NB4 (cell line): ENCODE results near the gene CIC.
"Not testable (repeated sequence)": the region's sequence is repeated elsewhere in the genome, so short reads cannot be mapped to it uniquely, and the experiment has no call there.

Experiments
- DNase-seq: peaks from one replicate; pipeline ENCODE4 v3.0.0; 2010; ENCODE audit warnings: low read depth
- H3K4me3 ChIP-seq: one replicate; pipeline ENCODE4 v1.5.1; 2011; ENCODE audit warnings: mild to moderate bottlenecking, low read depth, low read length, moderate library complexity
- MAX ChIP-seq: IDR thresholded peaks from 2 replicates; pipeline ENCODE4 v1.6.1; 2011; ENCODE audit warnings: low read depth, low read length
- MYC ChIP-seq: IDR thresholded peaks from 2 replicates; pipeline ENCODE4 v1.6.1; 2011; ENCODE audit warnings: low read depth, low read length
- POLR2A ChIP-seq: IDR thresholded peaks from 2 replicates; pipeline ENCODE4 v1.6.1; 2011; ENCODE audit warnings: mild to moderate bottlenecking; ENCODE audit not compliant: insufficient read length; ENCODE audit errors: extremely low read depth
- TF ChIP-seq, protein P1 (sequence below): IDR thresholded peaks from one replicate; pipeline ENCODE4 v1.5.1; 2012; ENCODE audit warnings: low read depth, low read length

CIC gene

DNA sequence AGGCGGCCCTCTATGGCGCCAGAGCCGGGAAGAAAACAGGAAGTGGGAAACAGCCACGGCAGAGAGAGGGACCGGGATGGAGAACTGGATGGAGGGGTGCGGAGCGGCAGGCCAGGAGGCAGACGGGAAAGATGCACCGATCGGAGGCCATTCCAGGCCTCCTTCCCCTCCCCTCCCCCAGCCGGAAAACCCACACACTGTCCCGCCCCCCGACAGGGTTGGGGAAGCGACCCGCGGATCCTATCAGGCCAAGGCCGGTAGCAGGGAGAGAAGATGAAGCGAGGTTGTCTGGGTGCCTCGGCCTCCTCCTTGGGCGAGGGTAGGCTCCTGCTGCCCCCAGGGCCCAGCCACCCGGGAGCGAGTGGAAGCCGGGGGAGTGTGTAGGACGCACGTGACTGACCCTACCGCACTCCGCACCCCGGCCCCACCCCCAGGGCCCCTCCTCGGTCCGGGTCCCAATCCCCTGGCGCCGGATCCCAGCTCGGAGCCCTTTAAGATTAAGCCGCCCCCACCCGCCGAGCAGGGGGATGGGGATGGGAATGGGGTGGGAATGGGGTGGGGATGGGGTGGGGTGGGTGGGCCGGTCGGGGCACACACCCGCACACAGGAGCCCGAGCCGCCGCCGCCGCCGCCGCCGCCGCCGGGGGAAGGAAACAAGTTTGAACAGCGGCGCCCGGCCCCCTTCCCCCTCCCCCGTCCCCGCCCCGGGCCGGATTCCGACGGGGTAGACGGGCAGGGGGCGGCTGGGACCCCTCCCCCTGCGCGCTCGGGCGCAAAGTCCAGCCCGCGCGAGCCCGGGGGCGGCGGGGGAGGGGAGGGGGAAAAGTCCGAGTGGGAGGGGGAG is 15.6 kb upstream of the CIC start:
- TF ChIP-seq POLR2A (no peak), MAX (peak; percentile 78)
- H3K4me3 ChIP-seq, result peak overlapping the region; percentile 67
- peak; percentile 66 for DNase-seq

DNA sequence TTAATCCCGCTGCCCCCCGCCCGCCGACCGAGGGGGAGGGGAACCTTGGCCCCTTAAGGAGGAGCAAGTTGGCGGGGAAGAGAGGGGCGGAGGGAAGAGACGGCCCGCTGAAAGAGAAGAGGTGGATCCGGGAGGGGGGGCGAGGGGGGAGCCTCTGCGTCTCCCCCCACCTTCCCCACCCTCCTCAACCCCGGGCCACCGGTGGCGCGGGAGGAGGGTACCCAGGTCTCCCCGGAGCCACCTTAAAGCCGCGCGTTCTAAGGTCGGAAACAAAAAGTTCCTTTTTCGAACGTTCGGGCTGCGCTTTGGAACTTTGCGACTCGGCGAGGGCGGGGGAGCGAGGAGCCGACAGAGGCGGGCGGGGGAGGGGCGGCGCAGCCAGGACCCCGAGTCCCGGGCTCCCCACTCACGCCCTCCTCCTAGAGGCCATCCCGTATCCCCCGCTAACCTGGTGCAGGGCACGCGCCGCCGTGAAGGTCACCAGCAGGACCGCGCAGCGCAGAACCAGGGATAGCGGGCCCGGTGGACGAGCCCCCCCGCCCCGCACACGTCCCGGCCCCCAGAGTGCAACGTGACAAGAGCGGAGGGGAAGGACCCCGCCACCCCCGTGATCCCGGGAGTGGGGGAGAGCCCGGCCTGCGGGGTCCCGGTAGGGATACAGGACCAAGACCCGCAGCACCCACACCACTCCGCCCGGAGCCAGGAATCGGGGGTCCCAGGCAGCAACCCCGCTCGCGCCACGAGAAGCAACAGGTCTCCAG is 14.8 kb upstream of the CIC start:
- peak overlapping the region; percentile 67 for H3K4me3 ChIP-seq
- TF ChIP-seq MAX, result 0 out of 2 replicates have a peak, but pooled peaks have one; percentile 2
- no peak for TF ChIP-seq MYC
- DNase-seq, result peak; percentile 79

DNA sequence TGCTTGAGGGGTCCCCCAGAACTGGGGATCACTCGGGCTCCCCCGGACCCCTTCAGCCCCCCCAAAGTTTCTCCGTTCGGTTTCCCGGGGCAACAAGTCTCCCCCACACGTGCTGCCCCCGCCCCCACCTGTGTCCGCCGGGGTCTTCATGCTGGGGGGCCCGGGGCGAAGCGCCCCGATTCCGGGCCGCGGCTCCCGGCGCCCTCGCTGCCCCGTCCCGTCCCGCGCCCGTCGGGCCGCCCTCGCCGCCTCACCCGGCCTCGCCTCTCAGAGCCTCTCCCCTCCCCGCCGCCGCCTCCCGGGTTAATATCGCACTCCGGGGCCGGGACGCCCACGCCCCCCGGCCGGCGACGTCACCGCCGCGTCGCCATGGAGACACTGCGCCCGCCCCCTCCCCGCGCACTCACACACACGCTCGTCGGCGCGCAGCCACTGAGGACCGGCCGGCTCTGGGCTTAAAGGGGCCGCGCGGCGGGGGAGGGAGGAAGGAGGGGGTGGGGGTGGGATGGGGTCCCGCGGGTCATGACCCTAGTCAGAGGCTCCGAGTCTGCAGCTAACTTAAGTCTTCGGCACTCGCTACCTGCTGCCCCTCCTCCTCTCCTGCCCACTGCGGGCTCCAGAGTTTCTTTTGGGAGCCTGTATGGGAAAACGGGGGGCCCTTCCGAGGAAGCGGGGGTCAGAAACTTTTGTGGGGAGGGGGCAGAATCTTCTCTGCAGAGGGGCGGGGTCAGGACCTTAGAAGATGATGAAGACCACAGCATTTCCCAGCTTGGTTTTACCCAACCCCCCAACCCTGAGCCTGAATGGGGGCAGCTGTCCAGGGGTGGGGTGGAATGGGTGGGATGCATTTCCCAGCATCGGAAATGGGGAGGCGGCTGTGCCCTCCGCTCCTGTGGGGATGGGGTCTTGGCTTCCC is 13.9 kb upstream of the CIC start, which contains the start of gene ERF:
TSS of gene ERF (minus strand) at position 279 of the 916 bp plus-strand sequence. CDS start at position 150, 129 bp downstream.
- peak within 1 kb of the TSS; percentile 67 for H3K4me3 ChIP-seq
- TF ChIP-seq POLR2A, result peak; percentile 37
- TF ChIP-seq, protein P1, sequence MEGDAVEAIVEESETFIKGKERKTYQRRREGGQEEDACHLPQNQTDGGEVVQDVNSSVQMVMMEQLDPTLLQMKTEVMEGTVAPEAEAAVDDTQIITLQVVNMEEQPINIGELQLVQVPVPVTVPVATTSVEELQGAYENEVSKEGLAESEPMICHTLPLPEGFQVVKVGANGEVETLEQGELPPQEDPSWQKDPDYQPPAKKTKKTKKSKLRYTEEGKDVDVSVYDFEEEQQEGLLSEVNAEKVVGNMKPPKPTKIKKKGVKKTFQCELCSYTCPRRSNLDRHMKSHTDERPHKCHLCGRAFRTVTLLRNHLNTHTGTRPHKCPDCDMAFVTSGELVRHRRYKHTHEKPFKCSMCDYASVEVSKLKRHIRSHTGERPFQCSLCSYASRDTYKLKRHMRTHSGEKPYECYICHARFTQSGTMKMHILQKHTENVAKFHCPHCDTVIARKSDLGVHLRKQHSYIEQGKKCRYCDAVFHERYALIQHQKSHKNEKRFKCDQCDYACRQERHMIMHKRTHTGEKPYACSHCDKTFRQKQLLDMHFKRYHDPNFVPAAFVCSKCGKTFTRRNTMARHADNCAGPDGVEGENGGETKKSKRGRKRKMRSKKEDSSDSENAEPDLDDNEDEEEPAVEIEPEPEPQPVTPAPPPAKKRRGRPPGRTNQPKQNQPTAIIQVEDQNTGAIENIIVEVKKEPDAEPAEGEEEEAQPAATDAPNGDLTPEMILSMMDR, result no peak
- peak; percentile 87 for DNase-seq

DNA sequence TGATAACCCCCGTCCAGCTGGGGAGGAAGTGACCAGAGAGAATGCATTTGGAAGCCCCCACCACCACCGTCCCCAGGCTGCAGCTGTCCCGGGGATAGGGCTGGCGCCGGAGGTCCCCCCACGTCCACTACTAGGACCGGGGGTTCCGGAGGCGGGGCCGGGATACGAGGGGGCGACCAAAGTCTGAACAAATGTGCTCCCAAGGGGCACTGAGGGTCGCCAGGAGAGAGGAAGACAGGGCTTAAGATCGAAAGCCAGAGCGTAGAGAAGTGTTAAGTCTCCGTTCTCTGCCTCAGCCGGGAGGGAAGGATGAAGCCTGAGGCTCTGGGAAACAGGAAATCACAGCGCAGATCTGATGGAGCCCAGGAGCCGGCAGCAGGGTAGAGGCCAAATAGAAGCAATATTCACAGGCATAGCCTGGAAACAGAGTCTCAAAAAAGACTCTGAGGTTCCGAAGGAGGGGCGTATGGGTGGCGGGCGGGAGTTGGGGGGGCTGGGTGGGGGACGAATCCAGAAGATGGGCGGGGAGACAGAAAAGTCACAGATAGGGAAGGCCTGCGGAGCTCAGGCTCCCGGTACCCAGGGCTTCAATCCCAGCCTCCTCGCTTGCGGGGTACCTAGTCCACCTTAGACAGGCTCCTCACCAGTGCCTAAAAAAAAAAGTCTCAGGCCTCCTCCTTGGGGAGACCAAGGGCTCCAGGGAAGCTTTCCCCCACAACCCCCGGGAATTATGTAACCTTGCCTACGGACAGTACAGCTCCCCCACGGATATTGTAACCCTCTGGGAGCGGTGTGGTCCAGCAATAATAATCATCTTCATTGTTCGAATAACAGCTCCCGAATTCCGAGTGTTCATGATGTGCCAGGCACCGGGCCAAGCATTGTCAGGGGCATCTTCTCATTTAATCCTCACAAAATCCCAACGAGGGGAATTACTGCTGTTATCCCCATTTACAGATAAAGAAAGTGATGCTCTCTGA is 13.0 kb upstream of the CIC start:
- TF ChIP-seq POLR2A (no peak), MAX (no peak), MYC (no peak)
- TF ChIP-seq, protein P1, result no peak
- DNase-seq, result peak; percentile 30
- H3K4me3 ChIP-seq, result peak overlapping the region; percentile 16

GRCh38 chr19:42257842-42258241 is 11.2 kb upstream of the CIC start:
- H3K4me3 ChIP-seq, DNase-seq: not testable (repeated sequence)

DNA sequence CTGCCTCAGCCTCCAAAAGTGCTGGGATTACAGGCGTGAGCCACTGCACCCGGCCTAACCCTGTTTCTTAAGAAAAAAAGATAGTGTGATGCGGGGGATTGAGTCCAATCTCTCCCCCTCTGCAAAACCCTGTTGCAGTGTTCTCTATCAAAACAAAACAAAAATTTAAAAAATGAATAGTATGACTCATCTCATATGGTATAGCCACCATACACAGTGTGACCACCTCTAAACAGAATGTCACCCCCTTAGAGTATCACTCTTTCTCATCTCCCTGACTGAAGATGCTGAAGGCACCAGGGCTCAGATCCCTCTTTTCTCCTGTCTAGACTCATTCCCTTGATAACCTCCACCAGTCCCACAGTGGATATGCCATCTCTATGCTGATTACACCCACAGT is 7.3 kb upstream of the CIC start:
- TF ChIP-seq, protein P1, result no peak
- TF ChIP-seq MYC, result no peak
- DNase-seq, result no peak
- no peak overlapping the region for H3K4me3 ChIP-seq

DNA sequence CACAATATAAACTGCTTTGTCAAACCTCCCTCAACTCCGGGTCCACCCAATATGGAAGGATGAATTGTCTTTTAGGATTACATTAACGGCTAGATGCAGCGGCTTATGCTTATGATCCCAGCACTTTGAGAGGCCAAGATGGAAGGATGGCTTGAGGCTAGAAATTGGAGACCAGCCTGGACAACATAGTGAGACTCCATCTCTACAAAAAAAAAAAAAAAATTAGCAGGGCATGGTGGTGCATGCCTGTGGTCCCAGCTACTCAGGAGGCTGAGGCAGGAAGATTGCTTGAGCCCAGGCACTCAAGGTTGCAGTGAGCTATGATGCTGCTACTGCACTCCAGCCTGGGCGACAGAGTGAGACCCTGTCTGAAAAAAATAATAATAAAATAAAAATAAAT is 2.9 kb upstream of the CIC start:
- DNase-seq, H3K4me3 ChIP-seq: not testable (repeated sequence)

DNA sequence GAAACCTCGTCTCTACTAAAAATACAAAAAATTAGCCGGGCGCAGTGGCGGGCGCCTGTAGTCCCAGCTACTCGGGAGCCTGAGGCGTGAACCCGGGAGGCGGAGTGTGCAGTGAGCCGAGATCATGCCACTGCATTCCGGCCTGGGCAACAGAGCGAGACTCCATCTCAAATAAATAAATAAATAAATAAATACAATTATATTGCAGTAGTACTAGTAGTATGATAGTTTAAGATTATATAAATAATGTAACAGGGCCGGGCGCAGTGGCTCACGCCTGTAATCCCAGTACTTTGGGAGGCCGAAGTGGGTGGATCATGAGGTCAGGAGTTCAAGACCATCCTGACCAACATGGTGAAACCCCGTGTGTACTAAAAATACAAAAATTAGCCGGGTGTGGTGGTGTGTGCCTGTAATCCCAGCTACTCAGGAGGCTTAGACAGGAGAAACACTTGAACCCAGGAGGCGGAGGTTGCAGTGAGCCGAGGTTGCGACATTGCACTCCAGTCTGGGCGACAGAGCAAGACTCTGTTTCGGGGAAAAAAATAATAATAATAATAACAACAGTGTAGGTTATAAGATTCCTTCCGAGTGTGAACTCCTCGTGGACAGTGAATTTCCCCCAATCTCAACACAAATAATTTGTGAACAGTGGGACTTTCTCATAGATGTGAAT is 2.0 kb upstream of the CIC start:
- H3K4me3 ChIP-seq, DNase-seq: not testable (repeated sequence)
